Activated CD4-positive, alpha-beta T cell treated with anti-CD3 and anti-CD28 coated beads, Interleukin-2, amount 50 U/mL, for 4 hours (primary cell): Measurements from ENCODE around the gene GALK1.
"Not testable (repeated sequence)": the region's sequence is repeated elsewhere in the genome, so short reads cannot be mapped to it uniquely, and the experiment has no call there.

Experiments used
- DNase-seq, 2 experiments: peaks; one replicate each; pipeline ENCODE4 v3.0.0-alpha.2; 2020

Gene GALK1

DNA sequence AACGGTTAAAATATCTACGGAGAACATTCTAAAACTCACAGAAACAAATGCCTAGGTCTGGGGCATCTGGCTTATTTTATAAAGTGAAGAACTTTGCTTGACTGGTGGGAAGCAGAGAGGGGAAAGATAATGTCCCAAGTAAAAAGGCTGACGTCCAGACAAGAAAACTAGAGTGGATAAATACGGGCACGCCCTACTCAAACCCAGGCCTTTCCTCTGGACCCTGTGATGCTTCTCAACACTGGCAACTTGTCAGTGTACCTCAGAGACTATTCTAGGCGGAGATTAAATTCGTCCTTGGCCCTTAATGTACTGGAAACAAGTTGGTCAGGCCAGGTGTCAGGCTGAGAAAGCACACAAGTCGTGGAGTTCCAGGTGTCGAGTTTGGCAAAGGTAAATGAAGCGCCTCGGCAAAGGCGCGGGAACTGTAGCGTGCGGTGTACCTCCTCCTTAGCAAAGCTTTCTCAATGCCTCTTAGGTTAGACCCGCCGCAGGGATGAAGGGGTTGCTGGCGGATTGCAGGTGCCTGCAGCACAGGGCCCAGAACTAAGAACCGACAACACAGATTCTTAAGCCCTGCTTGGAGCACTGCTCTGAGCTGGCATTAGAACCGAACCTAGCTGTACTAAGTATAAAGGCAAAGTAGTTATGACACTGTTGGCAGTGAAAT lies 18.9 kb upstream of the GALK1 start:
- peak in 1 of 2 experiments; percentile 2 for DNase-seq

GRCh38 chr17:75783069-75783783 lies 18.2 kb upstream of the GALK1 start:
- no peak for DNase-seq

DNA sequence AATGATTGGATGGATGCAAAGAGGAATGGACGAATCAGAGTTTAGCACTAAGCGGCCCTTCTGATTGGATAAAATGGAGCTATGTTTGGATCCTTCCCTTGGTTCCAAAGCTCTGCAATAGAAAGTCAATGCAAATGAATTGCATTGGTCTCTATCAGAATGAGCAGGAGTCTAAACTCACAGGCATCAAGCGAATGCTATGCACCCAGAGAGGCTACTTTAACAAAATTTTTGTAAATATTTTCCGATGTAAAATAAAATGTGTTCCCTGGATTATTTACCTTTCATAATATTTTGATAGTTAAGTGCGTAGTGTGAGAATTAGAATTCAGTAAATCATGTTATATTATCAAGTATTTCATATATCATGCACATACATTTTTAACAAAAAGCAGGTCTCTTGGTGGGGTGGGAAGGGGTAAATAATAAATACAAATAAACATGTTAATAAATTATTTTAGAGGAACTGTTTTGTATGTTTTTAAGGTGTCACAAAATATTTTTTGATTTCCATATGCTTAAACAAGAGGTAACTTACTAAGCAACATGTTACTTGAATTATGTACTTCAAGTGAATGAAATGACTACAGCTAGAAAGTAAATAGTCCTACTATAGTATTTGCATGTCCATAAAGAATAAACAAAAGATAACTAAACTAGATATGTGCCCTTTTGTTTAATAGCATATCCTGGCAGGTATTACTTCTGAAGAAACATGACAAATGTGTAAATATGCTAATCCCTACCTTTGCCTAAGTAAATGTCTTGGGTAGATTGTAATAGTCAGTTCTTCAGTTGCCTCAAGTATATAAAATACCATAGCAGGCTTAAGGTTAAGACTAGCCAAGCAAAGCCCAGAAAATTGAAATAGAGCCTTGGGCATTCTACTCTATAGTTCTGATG lies 15.2 kb upstream of the GALK1 start:
- no peak for DNase-seq

GRCh38 chr17:75779250-75779986 lies 14.4 kb upstream of the GALK1 start:
- DNase-seq = peak; percentile 92

DNA sequence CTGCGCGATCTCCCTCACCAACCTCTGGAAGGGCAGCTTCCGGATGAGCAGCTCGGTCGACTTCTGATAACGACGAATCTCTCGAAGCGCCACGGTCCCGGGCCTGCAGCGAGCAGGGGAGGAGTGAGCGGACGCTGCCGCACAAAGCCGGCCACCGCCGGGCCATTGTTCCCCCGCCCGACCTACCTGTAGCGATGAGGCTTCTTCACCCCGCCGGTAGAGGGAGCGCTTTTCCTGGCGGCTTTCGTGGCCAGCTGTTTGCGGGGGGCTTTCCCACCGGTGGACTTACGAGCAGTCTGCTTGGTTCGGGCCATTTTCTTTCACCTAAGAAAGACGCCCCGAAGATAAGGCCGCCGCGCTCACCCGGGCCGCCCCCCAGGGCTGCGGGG lies 13.9 kb upstream of the GALK1 start:
- peak in 1 of 2 experiments; percentile 62 for DNase-seq

GRCh38 chr17:75778066-75778860 lies 13.3 kb upstream of the GALK1 start:
- DNase-seq = not testable (repeated sequence)

GRCh38 chr17:75777296-75777922 lies 12.4 kb upstream of the GALK1 start:
- no peak for DNase-seq

DNA sequence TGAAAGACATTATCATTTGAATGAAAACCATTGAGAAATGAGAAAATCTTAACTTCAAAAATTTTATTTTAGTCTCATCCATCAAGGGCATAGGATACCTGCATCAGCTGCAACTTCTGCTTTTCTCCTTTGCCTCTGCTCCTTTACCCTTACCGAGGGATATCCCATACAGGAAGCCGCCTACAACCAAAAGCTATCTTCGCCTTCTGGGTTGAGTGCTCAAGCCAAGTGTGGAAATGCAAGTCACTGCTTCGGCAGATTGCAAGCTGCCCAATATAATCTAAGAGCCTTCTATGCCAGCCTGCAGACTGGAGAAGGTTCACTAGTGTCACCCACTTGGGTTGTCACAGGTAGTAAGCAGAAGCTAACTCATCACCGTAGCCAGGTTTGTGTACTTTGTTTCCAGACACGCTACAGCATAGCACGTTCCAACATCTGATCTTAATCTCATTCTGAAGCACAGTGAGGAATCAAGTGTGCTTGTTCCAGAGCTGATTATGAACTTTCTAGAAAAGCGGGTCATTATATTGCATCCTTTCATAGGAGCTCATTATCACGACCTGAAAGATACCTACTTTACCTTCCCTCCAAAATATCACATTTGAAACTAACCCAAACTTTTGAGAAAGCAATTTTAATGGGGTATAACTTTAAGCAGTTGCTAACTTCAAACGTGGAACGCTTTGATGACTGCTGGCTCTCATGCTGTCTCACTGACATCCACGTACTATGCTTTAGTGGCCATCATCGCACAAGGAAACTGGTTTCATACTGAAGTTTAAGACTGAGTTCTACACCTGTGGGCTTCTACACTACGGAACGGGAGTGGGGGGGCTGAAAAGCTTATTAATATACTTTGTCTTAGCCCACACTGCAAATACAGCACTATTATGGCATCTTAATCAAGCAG lies 11.6 kb upstream of the GALK1 start:
- no peak for DNase-seq

- DNase-seq = no peak
Observed at GRCh38 chr17:75774991-75775668, 10.1 kb upstream of the GALK1 start.

DNA sequence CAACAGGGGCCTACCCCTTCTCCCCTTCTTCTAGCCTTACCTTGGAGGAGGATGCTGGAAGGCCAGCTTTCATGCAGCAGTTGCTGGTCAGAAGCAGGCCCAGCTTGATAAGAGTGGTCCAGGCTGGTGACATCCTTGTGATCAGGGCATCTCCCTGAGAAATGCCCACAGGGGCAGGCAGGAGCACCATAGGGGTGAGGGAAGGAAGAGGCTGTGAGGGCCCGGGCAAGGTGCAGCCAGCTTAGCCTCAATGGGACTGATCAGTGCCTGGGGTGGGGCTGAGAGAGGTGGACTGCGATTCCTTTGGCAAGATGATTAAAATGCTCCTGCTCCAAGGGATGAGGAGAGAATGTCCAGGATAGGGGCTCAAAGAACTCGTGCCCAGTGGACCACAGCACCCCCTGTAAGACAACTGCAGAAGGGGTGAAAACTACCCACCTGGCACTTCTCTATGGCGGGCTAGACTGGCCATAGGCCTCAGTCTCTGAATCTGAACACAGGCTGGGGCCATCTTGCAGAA lies 9.5 kb upstream of the GALK1 start:
- DNase-seq = no peak

DNA sequence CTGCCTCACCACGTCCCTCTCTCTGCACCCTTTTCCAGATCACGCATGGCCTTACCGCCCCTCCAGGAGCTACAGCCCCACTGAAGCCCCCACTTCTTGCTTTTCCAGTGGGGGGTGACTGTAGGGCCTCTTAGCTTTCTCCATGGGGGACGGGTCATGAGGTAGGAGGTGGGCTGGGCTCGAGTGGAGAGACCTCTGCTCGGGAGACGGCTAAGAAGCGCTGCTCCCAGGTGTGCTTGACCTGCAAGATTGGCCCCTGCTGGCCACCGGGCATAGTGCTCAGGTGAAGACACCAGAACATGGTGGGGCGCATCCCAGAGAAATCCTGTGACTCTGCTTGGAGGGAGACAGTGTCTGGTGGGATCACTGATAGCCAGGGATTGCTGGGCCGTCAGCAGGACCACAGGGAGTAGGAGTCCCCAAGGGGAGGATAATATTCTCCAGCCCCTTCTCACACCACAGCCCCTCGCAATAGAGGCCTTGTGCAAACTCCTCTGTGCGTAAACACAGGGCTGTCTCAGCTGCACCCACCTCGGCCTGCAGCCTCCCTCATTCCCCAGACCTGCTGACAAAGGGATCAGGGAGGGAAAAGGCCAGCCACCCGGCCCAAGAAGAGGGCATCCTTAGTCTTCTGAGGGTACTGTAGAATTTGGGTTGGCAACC lies 8.9 kb upstream of the GALK1 start:
- no peak for DNase-seq

DNA sequence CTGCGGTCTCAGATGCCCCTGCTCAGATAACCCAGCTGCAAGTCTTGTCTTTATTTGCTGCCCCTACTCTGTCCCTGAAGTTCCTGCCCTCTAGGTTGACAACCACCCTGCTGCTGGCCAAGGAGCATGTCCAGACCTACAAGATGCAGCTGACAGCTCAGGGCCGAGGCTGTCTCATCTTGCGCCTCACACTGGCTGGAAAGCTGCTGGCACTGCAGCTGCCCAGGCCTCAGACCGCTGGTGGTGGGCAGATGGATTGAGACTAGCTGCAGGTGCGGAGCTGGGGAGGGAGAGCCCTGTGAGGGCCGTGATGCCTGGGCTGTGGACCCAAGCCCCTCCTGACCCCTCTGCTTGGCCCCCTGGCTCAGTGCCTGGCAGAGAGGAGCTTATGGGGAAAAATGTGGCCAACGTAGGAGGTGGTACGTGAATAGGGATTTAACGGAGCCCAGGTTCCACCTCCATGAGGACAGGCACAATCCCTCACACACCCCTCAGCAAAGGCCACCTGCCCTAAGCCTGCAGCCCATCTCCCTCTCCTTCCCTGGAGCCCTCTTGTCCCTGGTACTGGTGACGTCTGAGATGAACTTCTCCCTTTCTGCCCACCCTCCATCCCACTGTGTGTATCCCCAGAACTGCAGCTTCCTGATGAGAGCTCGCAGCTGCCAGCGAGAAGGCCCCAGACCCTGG lies 8.3 kb upstream of the GALK1 start:
- no peak for DNase-seq

DNA sequence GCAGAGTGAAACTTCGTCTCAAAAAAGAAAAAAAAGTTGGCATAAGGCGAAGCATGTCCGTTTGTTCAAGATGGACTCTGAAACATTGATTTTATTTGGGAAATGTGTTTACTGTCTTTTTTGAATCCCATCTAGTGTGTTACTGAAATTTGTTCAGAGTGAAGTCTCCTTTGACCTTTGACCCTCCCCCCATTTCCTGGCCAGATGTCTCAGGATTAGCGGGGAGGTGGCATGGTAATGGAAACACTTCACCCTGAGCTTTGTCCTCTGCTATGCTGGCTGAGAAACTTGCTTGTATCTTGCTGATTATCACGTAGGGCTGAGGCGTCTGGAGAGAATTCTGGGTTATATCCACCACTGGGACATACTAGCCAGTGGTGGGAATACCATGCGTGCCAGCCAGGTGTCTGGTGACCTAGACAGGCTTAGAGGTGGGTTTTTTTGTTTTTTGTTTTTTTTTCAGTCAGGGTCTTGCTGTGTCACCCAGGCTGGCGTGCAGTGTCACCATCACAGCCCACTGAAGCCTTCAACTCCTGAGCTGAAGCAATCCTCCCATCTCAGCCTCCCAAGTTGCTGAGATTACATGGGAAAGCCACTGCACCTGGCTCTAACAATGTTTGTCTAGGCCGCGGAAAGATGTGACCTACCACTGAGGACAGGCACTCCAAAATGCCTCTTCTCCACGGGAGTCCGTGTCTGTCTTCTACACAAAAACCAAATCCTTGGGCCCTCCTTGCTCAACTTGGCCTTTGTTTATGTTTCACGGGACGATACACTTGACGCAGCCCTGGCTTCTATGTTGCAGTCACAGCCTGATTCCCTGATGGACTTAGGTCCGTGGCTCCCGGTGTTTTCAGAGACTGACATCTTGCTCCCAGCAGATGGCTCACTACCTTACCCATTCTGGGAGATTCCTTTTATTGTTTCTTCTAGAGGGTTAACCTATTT lies 6.6 kb upstream of the GALK1 start:
- no peak for DNase-seq

DNA sequence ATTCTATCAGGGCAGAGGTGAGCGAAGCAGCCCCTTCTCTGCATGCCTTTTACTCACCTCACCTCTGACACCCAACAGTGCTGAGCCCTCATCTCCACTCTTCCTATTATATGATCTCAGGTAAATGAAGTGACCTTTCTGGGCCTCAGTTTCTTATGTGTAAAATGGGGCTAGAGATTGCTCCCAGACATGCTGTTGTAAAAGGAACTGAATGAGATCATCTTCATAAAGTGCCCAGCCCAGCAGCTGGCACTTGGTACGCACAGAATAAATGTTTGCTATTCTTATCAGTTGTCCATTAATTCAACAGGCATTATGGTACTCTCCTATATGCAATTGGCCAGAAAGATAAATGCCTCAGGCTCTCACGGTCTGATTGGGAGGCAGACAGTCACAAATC lies 4.5 kb upstream of the GALK1 start:
- DNase-seq = no peak

DNA sequence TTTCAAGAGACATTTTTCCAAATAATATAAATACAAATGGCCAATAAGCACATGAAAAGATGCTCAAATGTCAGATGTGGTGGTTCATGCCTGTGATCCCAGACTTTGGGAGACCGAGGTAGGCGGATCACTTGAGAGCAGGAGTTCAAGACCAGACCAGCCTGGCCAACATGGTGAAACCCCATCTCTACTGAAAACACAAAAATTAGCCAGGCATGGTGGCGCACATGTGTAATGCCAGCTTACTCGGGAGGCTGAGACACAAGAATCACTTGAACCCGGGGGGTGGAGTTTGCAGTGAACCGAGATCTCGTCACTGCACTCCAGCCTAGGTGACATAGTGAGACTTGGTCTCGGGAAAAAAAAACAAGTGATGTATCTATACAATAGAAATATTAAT lies 2.9 kb upstream of the GALK1 start:
- DNase-seq = no peak

DNA sequence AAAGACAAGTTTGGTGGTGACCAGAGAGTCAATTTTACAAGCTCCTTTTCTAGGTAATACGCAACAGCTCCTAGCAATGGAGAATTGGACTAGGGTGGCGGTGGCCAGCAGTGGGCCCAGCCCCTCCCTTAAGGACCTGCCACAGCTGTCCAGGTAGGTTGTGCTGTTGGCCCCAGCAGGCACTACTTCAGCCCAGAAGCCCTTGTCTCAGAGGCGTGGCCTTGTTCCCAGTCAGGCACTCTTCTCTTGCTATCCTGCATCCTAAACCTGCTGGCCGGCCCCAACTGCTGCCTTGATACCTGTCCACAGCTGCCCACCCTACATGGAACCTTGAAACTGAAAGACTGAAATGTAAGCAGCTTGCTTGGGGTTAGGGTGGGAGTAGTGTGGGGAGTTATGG lies 989 bp upstream of the GALK1 start:
- DNase-seq = no peak

DNA sequence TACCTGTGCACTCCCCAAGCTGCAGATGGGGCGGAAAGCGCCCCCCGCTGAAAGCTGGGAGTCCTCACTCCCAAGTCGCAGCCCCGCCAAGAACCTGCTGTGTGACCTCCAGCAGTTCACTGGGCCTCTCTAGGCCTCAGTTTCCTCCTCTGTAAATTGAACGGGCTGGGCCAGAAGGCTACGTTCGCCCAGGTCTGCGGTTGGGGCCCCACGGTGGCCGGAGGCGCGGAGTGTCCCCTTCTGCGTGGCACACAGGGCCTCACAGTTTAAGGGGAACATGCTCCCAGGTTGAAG lies 628 bp downstream of the GALK1 start:
- DNase-seq = no peak
